GM18873 (cell line): ENCODE measurements around the gene SLC25A26.
A peak's percentile ranks its signal among the peaks of the same experiment; 100 is the strongest.

Experiments
- ATAC-seq: cut with Tn5 transposase; IDR thresholded peaks from one replicate; pipeline ENCODE4 v1.9.1; 2021; ENCODE audit warnings: mild to moderate bottlenecking, moderate library complexity, moderate number of reproducible peaks; ENCODE audit not compliant: unreplicated experiment, low FRiP score

Gene SLC25A26, protein sequence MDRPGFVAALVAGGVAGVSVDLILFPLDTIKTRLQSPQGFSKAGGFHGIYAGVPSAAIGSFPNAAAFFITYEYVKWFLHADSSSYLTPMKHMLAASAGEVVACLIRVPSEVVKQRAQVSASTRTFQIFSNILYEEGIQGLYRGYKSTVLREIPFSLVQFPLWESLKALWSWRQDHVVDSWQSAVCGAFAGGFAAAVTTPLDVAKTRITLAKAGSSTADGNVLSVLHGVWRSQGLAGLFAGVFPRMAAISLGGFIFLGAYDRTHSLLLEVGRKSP

DNA sequence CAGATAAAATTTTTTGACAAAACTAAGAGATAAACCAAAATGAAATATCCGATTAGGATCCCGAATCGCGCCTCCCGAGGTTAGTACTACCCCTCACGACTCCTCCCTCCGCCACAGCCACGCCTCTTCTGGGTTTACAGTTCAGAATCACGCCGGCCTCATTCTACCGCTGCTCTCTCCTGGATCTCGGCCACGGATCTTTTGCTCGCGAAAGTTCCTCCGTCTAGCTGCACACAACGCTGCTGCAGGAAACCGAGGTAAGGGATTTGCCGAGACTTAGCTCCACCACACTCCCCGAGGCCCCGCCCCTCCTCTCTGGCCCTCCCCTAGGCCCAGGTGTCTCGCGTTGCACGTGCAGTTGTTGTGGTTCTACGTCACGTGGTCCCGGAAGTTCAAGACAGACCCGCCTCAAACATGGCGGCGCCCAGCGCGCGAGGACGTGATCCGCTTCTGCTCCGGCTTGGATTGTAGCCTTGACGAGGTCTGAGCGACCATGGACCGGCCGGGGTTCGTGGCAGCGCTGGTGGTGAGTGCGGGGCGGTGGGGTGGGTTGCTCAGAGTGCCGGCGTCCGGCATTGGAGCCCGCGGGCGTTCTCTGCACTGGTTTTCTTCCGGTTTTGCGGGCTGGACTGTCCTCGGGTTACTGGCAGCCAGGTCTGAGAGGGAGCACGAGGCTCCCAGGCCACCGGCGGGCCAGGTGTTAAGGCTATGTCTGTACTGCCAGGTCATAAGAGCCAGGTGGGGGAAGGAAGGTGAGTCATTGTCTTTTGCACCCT, at the start of gene SLC25A26:
Gene SLC25A26 (plus strand): TSS at position 400 of the 776 bp plus-strand sequence. CDS start 94 bp downstream, at position 494.
- ATAC-seq = peak; percentile 98

DNA sequence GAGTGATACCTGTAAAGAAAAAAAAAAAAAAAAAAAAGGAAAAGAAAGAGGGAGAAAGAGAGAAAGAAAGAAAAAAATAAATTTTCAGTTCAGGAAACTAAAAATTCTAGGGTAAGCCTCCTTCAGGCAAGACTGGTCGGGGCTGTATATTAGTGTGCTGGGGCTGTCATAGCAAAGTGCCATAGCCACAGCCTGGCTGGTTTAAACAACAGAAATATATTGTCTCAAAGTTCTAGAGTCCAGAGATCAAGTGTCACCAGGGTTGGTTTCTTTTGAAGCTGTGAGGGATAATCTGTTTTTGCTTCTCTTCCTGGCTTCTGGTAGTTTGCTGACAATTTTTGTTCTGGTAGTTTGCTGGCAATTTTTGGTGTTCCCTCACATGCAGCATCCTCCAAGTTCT, 48.4 kb upstream of the SLC25A26 start:
- no peak for ATAC-seq

GRCh38 chr3:66177026-66177425, 43.8 kb upstream of the SLC25A26 start:
- ATAC-seq = no peak

GRCh38 chr3:66178206-66178605, 42.6 kb upstream of the SLC25A26 start:
- no peak for ATAC-seq

DNA sequence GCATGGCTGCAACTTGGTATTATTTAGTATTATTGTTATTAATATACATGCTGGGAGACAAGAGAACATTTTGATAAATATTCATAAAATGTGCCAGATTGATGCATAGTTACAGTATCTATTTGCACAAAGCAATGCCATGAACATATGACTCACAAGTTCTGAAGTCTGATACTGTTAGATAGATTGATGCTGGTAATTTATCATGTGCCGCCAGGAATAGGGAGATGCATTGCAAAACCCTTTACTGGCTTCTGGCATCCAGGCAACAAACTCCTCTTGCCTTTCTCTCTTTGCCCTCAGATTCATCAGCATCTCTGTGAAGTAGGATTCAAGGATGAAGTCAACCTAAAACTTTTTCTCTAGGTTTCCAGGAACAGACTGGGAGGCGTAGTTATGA, 41.0 kb upstream of the SLC25A26 start:
- no peak for ATAC-seq

GRCh38 chr3:66181764-66182163, 39.0 kb upstream of the SLC25A26 start:
- no peak for ATAC-seq

GRCh38 chr3:66182246-66182645, 38.6 kb upstream of the SLC25A26 start:
- ATAC-seq = no peak

DNA sequence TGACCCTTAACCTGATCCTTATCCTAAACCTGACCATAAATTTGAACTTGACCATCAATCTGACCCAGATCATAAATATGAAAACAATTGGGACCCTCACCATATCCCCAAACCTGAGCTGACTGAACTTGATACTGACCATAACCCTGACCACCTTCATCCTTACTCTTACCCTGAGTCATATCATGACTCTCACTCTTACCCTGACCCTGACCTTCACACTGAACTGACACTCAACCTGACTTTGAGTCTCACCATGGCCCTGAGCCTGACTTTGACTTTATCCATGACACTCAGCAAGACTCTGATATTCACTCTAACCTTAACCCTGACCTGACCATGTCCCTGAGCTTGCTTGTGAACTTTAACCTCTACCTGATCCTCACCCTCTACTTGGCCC, 34.3 kb upstream of the SLC25A26 start:
- no peak for ATAC-seq

DNA sequence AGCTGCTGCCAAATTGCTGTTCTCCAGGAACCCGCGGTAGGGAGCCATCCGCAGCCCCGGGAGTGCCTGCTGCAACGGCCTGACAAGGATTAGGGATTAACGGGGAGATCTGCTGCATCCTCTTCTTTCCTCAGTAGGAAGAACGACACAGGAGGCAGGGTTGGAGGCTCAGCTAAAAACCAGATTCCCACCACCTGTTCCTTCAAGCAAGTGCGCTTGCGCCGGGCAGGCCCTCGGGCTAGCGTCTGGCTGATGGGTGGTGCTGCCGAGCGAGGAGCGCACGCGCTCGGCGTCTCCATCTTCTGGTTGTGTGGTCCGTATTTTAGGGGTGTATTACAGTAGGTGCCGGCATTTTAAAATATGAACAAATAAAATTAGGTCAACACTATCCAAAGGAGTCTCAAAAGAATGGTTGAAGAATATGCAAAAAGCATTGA, 25.4 kb upstream of the SLC25A26 start:
- ATAC-seq = no peak

GRCh38 chr3:66196633-66197032, 24.2 kb upstream of the SLC25A26 start:
- no peak for ATAC-seq

DNA sequence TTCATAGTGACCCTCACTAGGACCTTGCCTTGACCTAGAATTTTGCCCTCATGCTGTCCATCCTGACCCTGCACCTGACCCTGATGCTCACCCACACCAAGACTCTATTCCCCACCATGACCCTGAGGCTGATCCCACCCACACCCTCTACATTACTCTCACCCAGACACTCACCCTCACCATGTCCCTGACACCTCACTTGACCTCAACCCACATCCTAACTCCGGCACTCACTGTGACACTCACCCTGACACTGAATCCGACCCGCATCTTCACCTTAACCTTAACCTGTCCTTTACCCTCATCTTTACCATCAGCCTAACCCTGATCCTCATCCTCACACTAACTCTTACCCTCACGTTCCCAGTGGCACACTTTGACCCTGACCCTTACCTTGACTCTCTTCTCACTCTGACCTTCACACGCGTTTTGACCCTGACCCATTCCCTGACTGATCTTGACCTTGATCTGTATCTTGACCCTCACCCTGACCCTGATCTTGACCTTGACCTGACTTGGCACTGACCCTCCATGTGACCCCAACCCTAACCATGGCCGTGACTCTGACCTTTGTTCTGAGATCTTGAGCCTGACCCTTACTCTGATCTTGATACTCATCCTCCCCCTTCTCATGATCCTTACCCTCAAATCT, 22.2 kb upstream of the SLC25A26 start:
- no peak for ATAC-seq

GRCh38 chr3:66199089-66199473, 21.7 kb upstream of the SLC25A26 start:
- ATAC-seq = no peak

- no peak for ATAC-seq
Observed at GRCh38 chr3:66200147-66200546, 20.7 kb upstream of the SLC25A26 start.

- ATAC-seq = no peak
Observed at GRCh38 chr3:66200786-66201185, 20.0 kb upstream of the SLC25A26 start.

DNA sequence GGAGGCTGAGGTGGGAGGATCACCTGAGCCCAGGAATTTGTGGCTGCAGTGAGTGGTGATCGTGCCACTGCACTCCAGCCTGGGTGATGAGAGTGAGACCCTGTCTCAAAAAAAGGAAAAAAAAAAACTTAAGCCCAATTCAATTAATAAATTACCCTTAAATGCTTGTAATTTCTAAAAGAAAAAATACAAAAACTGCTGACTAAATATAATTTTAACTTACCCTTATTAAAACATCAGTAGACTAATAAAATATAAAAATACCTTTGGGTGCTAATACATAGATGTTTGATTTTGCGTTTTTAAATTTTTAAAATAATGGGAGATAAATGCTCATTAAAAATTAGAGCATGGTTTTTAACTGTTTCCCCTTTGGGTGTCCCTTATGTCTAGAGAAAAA, 17.5 kb upstream of the SLC25A26 start:
- no peak for ATAC-seq

DNA sequence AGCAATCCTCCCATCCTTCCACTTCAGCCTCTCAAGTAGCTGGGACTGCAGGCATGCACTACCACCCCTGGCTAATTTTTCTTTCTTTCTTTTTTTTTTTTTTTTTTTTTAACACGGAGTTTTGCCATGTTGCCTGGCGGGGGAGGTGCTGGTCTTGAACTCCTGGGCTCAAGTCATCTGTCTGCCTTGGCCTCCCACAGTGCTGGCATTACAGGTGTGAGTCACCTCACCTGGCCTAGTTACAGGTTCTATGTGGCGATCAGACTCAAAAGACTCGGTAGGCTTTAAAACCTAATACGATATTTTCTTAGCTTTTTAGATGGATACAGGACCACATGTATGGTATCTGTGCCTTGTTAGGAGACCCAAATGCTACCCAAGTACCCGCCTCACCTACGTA, 14.0 kb upstream of the SLC25A26 start:
- ATAC-seq = no peak

GRCh38 chr3:66208189-66208588, 12.6 kb upstream of the SLC25A26 start:
- no peak for ATAC-seq

GRCh38 chr3:66210687-66211295, 10.0 kb upstream of the SLC25A26 start:
- no peak for ATAC-seq

GRCh38 chr3:66211779-66212178, 9.0 kb upstream of the SLC25A26 start:
- ATAC-seq = no peak

- ATAC-seq = no peak
Observed at GRCh38 chr3:66215106-66215505, 5.7 kb upstream of the SLC25A26 start.

DNA sequence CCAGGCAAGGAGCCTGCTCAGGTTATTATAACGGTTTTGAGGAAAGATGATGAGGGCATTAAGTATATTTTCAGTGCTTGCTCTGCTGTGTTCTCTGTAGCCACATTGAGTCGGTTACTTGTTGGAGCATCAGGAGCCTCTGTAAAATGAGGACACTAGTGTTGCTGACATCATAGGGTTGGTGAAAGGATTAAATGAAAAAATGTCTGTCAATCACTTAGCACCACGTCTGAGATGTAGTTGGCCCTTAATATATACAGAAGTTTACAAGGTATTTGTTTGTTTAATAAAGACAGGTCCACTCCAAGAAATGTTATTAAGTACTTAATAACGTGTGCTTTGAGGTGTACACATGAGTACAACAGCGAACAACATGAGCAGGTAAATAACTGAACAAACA, 735 bp upstream of the SLC25A26 start:
- no peak for ATAC-seq
